ENCODE data around the gene PHF23. TPM values are rescaled to one million over a fixed set of nuclear protein-coding genes. Genes with fewer than 3 reads are reported as not detected.

PHF23 gene
- total RNA-seq, 1 experiment from 2014 or later = 45.8 TPM

GRCh38 chr17:7239091-7240027, at the start of gene PHF23 (continued):
- TF ChIP-seq, protein P1, sequence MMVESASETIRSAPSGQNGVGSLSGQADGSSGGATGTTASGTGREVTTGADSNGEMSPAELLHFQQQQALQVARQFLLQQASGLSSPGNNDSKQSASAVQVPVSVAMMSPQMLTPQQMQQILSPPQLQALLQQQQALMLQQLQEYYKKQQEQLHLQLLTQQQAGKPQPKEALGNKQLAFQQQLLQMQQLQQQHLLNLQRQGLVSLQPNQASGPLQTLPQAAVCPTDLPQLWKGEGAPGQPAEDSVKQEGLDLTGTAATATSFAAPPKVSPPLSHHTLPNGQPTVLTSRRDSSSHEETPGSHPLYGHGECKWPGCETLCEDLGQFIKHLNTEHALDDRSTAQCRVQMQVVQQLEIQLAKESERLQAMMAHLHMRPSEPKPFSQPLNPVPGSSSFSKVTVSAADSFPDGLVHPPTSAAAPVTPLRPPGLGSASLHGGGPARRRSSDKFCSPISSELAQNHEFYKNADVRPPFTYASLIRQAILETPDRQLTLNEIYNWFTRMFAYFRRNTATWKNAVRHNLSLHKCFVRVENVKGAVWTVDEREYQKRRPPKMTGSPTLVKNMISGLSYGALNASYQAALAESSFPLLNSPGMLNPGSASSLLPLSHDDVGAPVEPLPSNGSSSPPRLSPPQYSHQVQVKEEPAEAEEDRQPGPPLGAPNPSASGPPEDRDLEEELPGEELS (CRISPR knock-in tag; IDR thresholded peaks at IDR 0.05) = no peak
- no peak for TF ChIP-seq NR1H2 (CRISPR knock-in tag; IDR thresholded peaks at IDR 0.05)
- no peak for TF ChIP-seq TCF7 (CRISPR knock-in tag; IDR thresholded peaks at IDR 0.05; ENCODE audit: low read depth)
- TF ChIP-seq, protein P2, sequence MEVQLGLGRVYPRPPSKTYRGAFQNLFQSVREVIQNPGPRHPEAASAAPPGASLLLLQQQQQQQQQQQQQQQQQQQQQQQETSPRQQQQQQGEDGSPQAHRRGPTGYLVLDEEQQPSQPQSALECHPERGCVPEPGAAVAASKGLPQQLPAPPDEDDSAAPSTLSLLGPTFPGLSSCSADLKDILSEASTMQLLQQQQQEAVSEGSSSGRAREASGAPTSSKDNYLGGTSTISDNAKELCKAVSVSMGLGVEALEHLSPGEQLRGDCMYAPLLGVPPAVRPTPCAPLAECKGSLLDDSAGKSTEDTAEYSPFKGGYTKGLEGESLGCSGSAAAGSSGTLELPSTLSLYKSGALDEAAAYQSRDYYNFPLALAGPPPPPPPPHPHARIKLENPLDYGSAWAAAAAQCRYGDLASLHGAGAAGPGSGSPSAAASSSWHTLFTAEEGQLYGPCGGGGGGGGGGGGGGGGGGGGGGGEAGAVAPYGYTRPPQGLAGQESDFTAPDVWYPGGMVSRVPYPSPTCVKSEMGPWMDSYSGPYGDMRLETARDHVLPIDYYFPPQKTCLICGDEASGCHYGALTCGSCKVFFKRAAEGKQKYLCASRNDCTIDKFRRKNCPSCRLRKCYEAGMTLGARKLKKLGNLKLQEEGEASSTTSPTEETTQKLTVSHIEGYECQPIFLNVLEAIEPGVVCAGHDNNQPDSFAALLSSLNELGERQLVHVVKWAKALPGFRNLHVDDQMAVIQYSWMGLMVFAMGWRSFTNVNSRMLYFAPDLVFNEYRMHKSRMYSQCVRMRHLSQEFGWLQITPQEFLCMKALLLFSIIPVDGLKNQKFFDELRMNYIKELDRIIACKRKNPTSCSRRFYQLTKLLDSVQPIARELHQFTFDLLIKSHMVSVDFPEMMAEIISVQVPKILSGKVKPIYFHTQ (CRISPR knock-in tag; IDR thresholded peaks at IDR 0.05) = no peak
- no peak for TF ChIP-seq HMGA2 (CRISPR knock-in tag; IDR thresholded peaks at IDR 0.05)
- TF ChIP-seq NR3C1 (CRISPR knock-in tag; conservative IDR thresholded peaks at IDR 0.05; ENCODE audit: low read depth) = no peak
- peak; percentile 23; the same call in 1 of the 2 replicates for TF ChIP-seq ARID4B (CRISPR knock-in tag; IDR thresholded peaks at IDR 0.05; ENCODE audit: borderline replicate concordance)
- peak; percentile 47; the same call in 1 of the 2 replicates for TF ChIP-seq MAX (CRISPR knock-in tag; IDR thresholded peaks at IDR 0.05)
- TF ChIP-seq ZSCAN18 (CRISPR knock-in tag; IDR thresholded peaks at IDR 0.05) = no peak
- TF ChIP-seq CREM (CRISPR knock-in tag; IDR thresholded peaks at IDR 0.05) = peak; percentile 23; the same call in 1 of the 2 replicates
- TF ChIP-seq PRRX2 (CRISPR knock-in tag; IDR thresholded peaks at IDR 0.05) = no peak
- no peak for TF ChIP-seq NFYB (CRISPR knock-in tag; conservative IDR thresholded peaks at IDR 0.05; ENCODE audit: low read depth)
- no peak for TF ChIP-seq IRF2 (CRISPR knock-in tag; IDR thresholded peaks at IDR 0.05; ENCODE audit: borderline replicate concordance, low read depth)
- 0 out of 2 replicates have a peak, but pooled peaks have one; percentile 11 for TF ChIP-seq ETV6 (CRISPR knock-in tag; IDR thresholded peaks at IDR 0.05)
- TF ChIP-seq, protein P3, sequence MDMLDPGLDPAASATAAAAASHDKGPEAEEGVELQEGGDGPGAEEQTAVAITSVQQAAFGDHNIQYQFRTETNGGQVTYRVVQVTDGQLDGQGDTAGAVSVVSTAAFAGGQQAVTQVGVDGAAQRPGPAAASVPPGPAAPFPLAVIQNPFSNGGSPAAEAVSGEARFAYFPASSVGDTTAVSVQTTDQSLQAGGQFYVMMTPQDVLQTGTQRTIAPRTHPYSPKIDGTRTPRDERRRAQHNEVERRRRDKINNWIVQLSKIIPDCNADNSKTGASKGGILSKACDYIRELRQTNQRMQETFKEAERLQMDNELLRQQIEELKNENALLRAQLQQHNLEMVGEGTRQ (CRISPR knock-in tag; IDR thresholded peaks at IDR 0.05) = peak; percentile 44; the same call in 1 of the 2 replicates
- no peak for TF ChIP-seq NFATC4 (CRISPR knock-in tag; IDR thresholded peaks at IDR 0.05)
- TF ChIP-seq GTF2I (CRISPR knock-in tag; conservative IDR thresholded peaks at IDR 0.05) = no peak
- TF ChIP-seq ZNF263 (CRISPR knock-in tag; IDR thresholded peaks at IDR 0.05; ENCODE audit: low read depth) = peak; percentile 100
- TF ChIP-seq, protein P4, sequence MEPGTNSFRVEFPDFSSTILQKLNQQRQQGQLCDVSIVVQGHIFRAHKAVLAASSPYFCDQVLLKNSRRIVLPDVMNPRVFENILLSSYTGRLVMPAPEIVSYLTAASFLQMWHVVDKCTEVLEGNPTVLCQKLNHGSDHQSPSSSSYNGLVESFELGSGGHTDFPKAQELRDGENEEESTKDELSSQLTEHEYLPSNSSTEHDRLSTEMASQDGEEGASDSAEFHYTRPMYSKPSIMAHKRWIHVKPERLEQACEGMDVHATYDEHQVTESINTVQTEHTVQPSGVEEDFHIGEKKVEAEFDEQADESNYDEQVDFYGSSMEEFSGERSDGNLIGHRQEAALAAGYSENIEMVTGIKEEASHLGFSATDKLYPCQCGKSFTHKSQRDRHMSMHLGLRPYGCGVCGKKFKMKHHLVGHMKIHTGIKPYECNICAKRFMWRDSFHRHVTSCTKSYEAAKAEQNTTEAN (CRISPR knock-in tag; IDR thresholded peaks at IDR 0.05) = 0 out of 2 replicates have a peak, but pooled peaks have one; percentile 54
- no peak for TF ChIP-seq CREB1 (CRISPR knock-in tag; IDR thresholded peaks at IDR 0.05)
- TF ChIP-seq, protein P5, sequence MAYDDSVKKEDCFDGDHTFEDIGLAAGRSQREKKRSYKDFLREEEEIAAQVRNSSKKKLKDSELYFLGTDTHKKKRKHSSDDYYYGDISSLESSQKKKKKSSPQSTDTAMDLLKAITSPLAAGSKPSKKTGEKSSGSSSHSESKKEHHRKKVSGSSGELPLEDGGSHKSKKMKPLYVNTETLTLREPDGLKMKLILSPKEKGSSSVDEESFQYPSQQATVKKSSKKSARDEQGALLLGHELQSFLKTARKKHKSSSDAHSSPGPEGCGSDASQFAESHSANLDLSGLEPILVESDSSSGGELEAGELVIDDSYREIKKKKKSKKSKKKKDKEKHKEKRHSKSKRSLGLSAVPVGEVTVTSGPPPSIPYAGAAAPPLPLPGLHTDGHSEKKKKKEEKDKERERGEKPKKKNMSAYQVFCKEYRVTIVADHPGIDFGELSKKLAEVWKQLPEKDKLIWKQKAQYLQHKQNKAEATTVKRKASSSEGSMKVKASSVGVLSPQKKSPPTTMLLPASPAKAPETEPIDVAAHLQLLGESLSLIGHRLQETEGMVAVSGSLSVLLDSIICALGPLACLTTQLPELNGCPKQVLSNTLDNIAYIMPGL (CRISPR knock-in tag; IDR thresholded peaks at IDR 0.05) = peak; percentile 42; the same call in 1 of the 2 replicates
